ENCODE measurements around the gene APOBEC4. TPM values are rescaled to one million over a fixed set of nuclear protein-coding genes. Genes with fewer than 3 reads are reported as not detected.

The APOBEC4 gene
- total RNA-seq, 4 donors from 2014 or later = not detected

DNA sequence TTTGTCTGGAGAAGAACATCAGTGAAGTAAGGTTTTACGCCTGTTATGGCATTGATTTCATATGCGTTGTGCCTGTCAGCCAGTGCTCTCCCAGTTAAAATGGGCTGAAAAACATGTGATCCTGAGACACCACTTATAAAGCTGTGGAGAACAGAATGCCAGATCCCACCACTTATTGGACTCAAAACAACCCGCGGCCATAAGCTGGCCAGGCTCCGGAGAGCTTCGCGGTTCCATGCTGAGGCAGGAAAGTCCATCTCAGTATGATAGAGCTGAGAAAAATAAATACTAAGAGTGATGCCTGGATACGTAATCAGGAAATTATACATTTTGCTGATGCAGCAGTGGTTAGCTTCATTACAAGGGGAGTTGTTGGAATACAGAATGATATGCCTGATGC is 5.1 kb downstream of the APOBEC4 start:
- Histone ChIP-seq H3K27me3 (no peaks in the 10 kb centered on the region), H3K4me3 (no peak overlapping the region), H3K36me3 (no peaks in the 10 kb centered on the region), H3K9me3 (no peaks in the 10 kb centered on the region), H3K4me1 (peaks cover 3% of the 10 kb centered on the region), H3K27ac (no peak overlapping the region)
- TF ChIP-seq, protein P1, sequence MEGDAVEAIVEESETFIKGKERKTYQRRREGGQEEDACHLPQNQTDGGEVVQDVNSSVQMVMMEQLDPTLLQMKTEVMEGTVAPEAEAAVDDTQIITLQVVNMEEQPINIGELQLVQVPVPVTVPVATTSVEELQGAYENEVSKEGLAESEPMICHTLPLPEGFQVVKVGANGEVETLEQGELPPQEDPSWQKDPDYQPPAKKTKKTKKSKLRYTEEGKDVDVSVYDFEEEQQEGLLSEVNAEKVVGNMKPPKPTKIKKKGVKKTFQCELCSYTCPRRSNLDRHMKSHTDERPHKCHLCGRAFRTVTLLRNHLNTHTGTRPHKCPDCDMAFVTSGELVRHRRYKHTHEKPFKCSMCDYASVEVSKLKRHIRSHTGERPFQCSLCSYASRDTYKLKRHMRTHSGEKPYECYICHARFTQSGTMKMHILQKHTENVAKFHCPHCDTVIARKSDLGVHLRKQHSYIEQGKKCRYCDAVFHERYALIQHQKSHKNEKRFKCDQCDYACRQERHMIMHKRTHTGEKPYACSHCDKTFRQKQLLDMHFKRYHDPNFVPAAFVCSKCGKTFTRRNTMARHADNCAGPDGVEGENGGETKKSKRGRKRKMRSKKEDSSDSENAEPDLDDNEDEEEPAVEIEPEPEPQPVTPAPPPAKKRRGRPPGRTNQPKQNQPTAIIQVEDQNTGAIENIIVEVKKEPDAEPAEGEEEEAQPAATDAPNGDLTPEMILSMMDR (IDR thresholded peaks at IDR 0.05) = no peak
- TF ChIP-seq POLR2AphosphoS5 (IDR thresholded peaks at IDR 0.05) = no peak
- no peak for TF ChIP-seq POLR2A (IDR thresholded peaks at IDR 0.05)
- no peak for TF ChIP-seq EP300 (IDR thresholded peaks at IDR 0.05)
- no peak for DNase-seq (ENCODE audit: low spot score in 2 of 2)
- WGBS = 97% methylated on average over 8 of the region's 8 CpGs

DNA sequence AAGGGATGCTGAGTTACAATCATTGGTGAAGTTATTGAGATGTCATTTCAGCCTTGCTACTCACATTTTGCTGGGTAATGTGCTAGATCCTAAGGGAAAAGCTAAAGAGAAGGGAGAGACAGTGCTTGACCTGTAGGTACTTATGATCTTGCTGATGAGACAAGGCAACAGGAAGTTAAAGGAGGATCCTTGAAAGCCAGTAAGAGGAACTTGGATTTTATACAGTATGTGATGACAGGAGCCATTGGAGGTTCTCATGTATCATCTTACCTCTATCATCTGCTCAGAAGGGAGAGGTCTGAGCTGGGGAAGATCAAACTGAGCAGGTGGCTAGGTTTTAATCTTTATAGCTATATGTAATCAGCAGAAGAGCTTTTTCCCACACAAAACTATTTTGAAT is 6.3 kb downstream of the APOBEC4 start:
- TF ChIP-seq POLR2AphosphoS5 (IDR thresholded peaks at IDR 0.05) = no peak
- no peak for TF ChIP-seq POLR2A (IDR thresholded peaks at IDR 0.05)
- TF ChIP-seq, protein P1 (IDR thresholded peaks at IDR 0.05) = no peak
- no peak for TF ChIP-seq EP300 (IDR thresholded peaks at IDR 0.05)
- H3K4me3 ChIP-seq = no peak overlapping the region
- no peak overlapping the region for H3K27ac ChIP-seq
- H3K9me3 ChIP-seq = no peaks in the 10 kb centered on the region
- no peaks in the 10 kb centered on the region for H3K4me1 ChIP-seq
- DNase-seq (ENCODE audit: low spot score in 2 of 2) = no peak
- H3K27me3 ChIP-seq = no peaks in the 10 kb centered on the region
- no peaks in the 10 kb centered on the region for H3K36me3 ChIP-seq

DNA sequence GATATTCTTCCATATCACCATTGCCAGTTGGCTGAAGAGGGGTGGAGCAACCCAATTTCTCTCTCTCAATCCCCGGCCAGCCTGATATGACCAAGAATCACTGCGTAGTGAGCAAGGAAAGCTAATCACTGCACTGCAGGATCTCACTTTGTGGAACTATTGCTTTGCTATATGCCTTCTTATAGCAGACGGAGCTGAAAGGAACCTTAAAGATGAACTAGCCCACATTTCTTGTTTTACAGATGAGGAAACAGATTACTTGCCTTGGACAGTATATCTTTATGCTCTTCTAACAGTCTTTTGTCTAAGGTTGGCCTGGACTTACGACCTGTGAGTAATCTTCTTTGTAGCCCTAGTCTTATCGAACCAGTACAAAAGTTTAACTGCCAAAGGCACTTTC is 7.6 kb downstream of the APOBEC4 start:
- Histone ChIP-seq H3K4me1 (no peaks in the 10 kb centered on the region), H3K27me3 (no peaks in the 10 kb centered on the region), H3K36me3 (no peaks in the 10 kb centered on the region), H3K4me3 (no peak overlapping the region), H3K9me3 (no peaks in the 10 kb centered on the region), H3K27ac (no peak overlapping the region)
- 89% methylated on average over 5 of the region's 5 CpGs for WGBS
- no peak for TF ChIP-seq POLR2AphosphoS5 (IDR thresholded peaks at IDR 0.05)
- no peak for TF ChIP-seq POLR2A (IDR thresholded peaks at IDR 0.05)
- TF ChIP-seq, protein P1 (IDR thresholded peaks at IDR 0.05) = no peak
- no peak for TF ChIP-seq EP300 (IDR thresholded peaks at IDR 0.05)
- DNase-seq (ENCODE audit: low spot score in 2 of 2) = no peak

DNA sequence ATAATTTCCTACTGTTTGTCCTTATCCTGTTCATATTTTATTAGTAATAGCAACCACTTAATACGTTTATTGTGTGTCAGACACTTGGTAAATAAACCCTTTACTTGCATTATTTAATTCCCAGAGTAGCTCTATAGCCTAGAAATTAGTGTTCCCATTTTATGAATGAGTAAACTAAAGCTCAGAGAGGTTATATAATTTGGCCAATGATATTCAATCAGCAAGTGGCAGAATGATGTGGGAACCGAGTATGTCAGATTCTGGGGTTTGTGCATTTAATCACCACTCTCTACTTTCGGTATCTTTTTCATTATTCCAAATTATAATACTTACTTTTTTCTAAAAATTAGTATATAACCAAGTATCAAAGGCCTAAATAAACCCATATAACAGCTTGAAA is 10.9 kb downstream of the APOBEC4 start:
- Histone ChIP-seq H3K27ac (no peak overlapping the region), H3K4me1 (no peaks in the 10 kb centered on the region), H3K4me3 (no peak overlapping the region), H3K27me3 (no peaks in the 10 kb centered on the region), H3K9me3 (no peaks in the 10 kb centered on the region), H3K36me3 (no peaks in the 10 kb centered on the region)
- no peak for DNase-seq (ENCODE audit: low spot score in 2 of 2)
- TF ChIP-seq POLR2A (IDR thresholded peaks at IDR 0.05) (no peak), POLR2AphosphoS5 (IDR thresholded peaks at IDR 0.05) (no peak), EP300 (IDR thresholded peaks at IDR 0.05) (no peak)
- TF ChIP-seq, protein P1 (IDR thresholded peaks at IDR 0.05) = no peak
- WGBS = 91% methylated on average over 3 of the region's 3 CpGs

DNA sequence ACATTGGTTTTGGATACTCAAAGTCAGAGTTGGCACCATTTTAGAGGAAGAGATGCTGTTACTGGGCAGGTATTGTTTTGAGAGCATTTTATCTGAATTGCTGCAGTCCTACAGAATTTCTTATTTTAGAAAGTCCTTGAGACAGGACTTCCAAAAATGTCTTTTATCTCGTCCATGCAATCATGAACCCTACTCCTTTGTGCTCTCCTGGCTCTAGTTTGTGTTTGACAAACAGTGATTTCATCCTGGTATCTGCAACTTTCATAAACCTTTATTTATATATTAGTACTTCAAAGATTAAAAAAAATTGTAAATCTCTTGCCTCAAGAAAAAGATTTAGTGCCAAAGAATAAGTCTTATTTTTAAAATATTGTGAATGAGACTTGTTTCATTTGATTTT is 12.9 kb downstream of the APOBEC4 start:
- DNase-seq (ENCODE audit: low spot score in 2 of 2) = no peak
- 38% methylated on average over 1 of the region's 1 CpG for WGBS

More for the DNA sequence above, 12.9 kb downstream of the APOBEC4 start:
- no peak overlapping the region for H3K27ac ChIP-seq
- peaks cover 11% of the 10 kb centered on the region for H3K4me1 ChIP-seq
- no peak overlapping the region for H3K4me3 ChIP-seq
- no peaks in the 10 kb centered on the region for H3K9me3 ChIP-seq
- TF ChIP-seq, protein P1 (IDR thresholded peaks at IDR 0.05) = no peak
- no peak for TF ChIP-seq POLR2A (IDR thresholded peaks at IDR 0.05)
- TF ChIP-seq EP300 (IDR thresholded peaks at IDR 0.05) = no peak
- no peaks in the 10 kb centered on the region for H3K36me3 ChIP-seq
- no peaks in the 10 kb centered on the region for H3K27me3 ChIP-seq

Measured in suprapubic skin (tissue), 4 donors.